Karpas-422 (cell line): ENCODE data around the gene GALNT2. TPM values are rescaled to one million over a fixed set of nuclear protein-coding genes. Genes with fewer than 3 reads are reported as not detected.

Experiments used
- DNase-seq: peaks from one replicate; pipeline ENCODE4 v3.0.0-alpha.2; 2015
- H2AFZ ChIP-seq: fragments of 200-600 bp; sonication (generic); 2 replicates; pipeline ENCODE4 v1.6.1; 2014; ENCODE audit warnings: antibody characterized with exemption, low read length, mixed read lengths
- H3K27ac ChIP-seq: fragments of 200-600 bp; sonication (generic); 2 replicates; pipeline ENCODE4 v1.5.1; 2014; ENCODE audit warnings: mild to moderate bottlenecking, low read length, moderate library complexity
- H3K27me3 ChIP-seq: fragments of 200-600 bp; sonication (generic); 2 replicates; pipeline ENCODE4 v1.6.1; 2014; ENCODE audit warnings: low read length, mixed read lengths
- H3K36me3 ChIP-seq: fragments of 200-600 bp; sonication (generic); 2 replicates; pipeline ENCODE4 v1.6.1; 2014; ENCODE audit warnings: low read length, mixed read lengths; ENCODE audit not compliant: insufficient read depth
- H3K4me1 ChIP-seq: fragments of 200-600 bp; sonication (generic); 2 replicates; pipeline ENCODE4 v1.6.1; 2014; ENCODE audit warnings: mild to moderate bottlenecking, low read length, mixed read lengths
- H3K4me2 ChIP-seq: fragments of 200-600 bp; sonication (generic); 2 replicates; pipeline ENCODE4 v1.6.1; 2014; ENCODE audit warnings: low read length, low read depth, mild to moderate bottlenecking; ENCODE audit not compliant: poor library complexity, severe bottlenecking
- H3K4me3 ChIP-seq: fragments of 200-600 bp; sonication (generic); 2 replicates; pipeline ENCODE4 v1.5.1; 2014; ENCODE audit warnings: mild to moderate bottlenecking, antibody characterized with exemption, low read length, mixed read lengths
- H3K79me2 ChIP-seq: fragments of 200-600 bp; sonication (generic); 2 replicates; pipeline ENCODE4 v1.6.1; 2014; ENCODE audit warnings: mild to moderate bottlenecking, low read length, mixed read lengths
- H3K9ac ChIP-seq: fragments of 200-600 bp; sonication (generic); 2 replicates; pipeline ENCODE4 v1.6.0; 2014; ENCODE audit warnings: low read length
- H3K9me2 ChIP-seq: fragments of 200-600 bp; sonication (generic), shearing (Covaris generic); replicated peaks from 2 replicates; pipeline ENCODE4 v1.6.0; 2014; ENCODE audit warnings: mild to moderate bottlenecking, low read length, moderate library complexity; ENCODE audit not compliant: insufficient read depth
- H3K9me3 ChIP-seq: fragments of 300-700, 200-600 bp; sonication (generic); 2 replicates; pipeline ENCODE4 v1.6.1; 2014; ENCODE audit warnings: low read length, mixed read lengths
- H4K20me1 ChIP-seq: fragments of 200-600 bp; sonication (generic); 2 replicates; pipeline ENCODE4 v1.6.1; 2014; ENCODE audit warnings: mild to moderate bottlenecking, antibody characterized with exemption, low read length, low read depth; ENCODE audit not compliant: insufficient read depth
- total RNA-seq: library from RNA; depleted of rRNA; stranded (reverse); fragments of >200 nt; shearing (Covaris generic); gene quantifications from 2 replicates; pipeline ENCODE4 v1.2.3, GENCODE V29; 2014; ENCODE audit warnings: low replicate concordance

The GALNT2 gene
- total RNA-seq, 1 experiment from 2014 or later, result 2.7 TPM

DNA sequence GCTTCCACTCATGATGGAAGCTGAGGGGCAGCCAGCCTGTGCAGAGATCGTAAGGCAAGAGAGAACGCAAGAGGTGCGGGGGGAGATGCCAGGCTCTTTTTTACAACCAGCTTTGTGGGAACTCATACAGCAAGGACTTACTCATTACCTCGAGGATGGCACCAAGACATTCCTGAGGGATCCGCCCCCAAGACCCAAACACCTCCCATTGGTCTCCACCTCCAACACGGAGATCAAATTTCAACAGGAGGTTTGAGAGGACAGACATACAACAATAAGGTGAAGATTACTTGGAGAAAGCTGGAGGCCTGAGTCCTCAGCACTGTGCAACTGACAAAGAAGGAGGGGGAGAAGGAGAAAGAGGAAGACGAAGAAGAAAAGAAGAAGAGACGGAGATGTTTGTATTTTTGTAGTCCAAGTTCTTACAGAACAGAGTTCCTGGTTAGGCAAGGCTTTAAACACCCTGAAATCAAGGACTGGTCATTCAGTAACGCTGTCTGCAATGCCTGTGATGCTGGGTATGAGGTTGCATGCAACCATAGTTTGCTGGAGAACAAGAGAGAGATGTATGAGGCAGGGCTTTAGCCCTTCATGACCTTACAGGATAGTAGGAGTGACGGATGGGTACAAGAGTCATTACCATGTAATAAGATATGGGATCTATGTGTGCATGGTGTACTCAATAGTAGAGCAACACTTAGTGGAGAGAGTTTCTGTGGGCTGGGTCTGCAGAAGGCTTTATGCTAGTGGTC is 19.7 kb upstream of the GALNT2 start:
- Histone ChIP-seq H4K20me1 (no peaks in the 10 kb centered on the region), H3K9me2 (no peaks in the 10 kb centered on the region), H3K9me3 (no peaks in the 10 kb centered on the region), H3K79me2 (no peaks in the 10 kb centered on the region), H3K27ac (no peak overlapping the region), H3K4me2 (no peak overlapping the region), H3K36me3 (no peaks in the 10 kb centered on the region), H3K4me1 (no peaks in the 10 kb centered on the region), H2AFZ (no peak overlapping the region), H3K9ac (no peak overlapping the region), H3K4me3 (no peak overlapping the region), H3K27me3 (no peaks in the 10 kb centered on the region)
- no peak for DNase-seq

DNA sequence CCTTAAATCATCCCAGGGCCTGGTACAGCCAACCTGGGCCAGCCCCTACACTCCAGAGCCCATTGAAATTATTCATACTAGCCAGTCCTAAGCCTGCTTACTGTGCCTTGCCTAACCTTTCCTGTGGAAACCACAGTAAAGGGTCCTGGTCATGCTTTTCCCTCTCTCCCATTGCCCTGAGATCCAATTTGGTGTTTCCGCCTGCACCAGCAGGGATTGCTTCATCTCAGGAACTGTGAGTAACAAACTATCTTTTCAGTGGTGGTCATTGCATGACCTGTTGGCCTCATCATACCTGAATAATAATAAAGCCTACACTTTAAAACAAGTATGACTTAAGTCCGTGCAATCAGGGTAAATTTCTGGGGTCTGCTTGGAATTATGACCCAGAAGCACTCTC is 18.7 kb upstream of the GALNT2 start:
- no peak overlapping the region for H3K4me3 ChIP-seq
- no peaks in the 10 kb centered on the region for H4K20me1 ChIP-seq
- H3K27ac ChIP-seq, result no peak overlapping the region
- no peaks in the 10 kb centered on the region for H3K27me3 ChIP-seq
- no peaks in the 10 kb centered on the region for H3K79me2 ChIP-seq
- H3K4me1 ChIP-seq, result no peaks in the 10 kb centered on the region
- H3K9me2 ChIP-seq, result no peaks in the 10 kb centered on the region
- no peak for DNase-seq
- H2AFZ ChIP-seq, result no peak overlapping the region
- H3K9ac ChIP-seq, result no peak overlapping the region
- H3K9me3 ChIP-seq, result no peaks in the 10 kb centered on the region
- no peaks in the 10 kb centered on the region for H3K36me3 ChIP-seq
- H3K4me2 ChIP-seq, result no peak overlapping the region

DNA sequence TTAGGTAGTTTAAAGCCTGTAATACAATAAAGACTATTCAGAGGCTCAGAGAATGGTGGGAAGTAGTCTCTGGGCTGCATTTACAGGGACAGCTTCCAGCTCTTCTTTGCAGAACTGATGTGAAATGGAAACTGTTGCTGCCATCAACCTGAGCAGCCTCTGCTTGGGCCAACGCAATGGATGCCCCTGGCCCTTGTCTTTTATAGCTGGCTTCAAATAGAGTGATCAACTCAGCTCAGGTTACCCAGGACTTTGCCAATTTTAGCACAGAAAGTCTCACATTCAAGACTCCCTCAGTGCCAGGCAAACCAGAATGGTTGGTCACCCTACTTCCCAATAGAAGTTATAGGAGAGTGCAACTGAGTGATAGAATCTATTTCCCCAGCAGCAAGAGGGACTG is 18.1 kb upstream of the GALNT2 start:
- Histone ChIP-seq H3K4me1 (no peaks in the 10 kb centered on the region), H3K27me3 (no peaks in the 10 kb centered on the region), H3K79me2 (no peaks in the 10 kb centered on the region), H3K9ac (no peak overlapping the region), H3K4me2 (no peak overlapping the region), H3K9me2 (no peaks in the 10 kb centered on the region), H3K4me3 (no peak overlapping the region), H4K20me1 (no peaks in the 10 kb centered on the region), H2AFZ (no peak overlapping the region), H3K36me3 (no peaks in the 10 kb centered on the region), H3K27ac (no peak overlapping the region), H3K9me3 (no peaks in the 10 kb centered on the region)
- no peak for DNase-seq

DNA sequence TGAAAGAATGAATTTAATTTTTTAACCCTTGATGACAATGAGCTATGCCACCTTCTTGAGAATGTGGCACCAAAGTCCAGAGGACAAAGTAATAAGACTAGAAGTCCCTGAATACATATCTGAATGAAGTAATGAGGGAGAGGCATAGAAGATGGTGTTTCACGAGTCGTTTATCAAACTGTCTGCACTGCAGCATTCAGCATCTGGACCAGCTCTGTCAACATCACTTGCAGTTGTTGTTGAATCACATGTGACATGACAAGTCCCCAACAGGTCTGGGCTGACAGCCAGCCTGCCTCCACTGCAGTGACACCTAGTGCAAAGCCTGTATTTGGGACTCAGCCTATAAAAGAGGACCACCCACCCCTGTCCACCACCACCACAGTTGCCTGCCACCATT is 17.3 kb upstream of the GALNT2 start:
- Histone ChIP-seq H3K4me2 (no peak overlapping the region), H4K20me1 (no peaks in the 10 kb centered on the region), H3K27ac (no peak overlapping the region), H3K4me1 (no peaks in the 10 kb centered on the region), H3K79me2 (no peaks in the 10 kb centered on the region), H3K9ac (no peak overlapping the region), H3K36me3 (no peaks in the 10 kb centered on the region), H2AFZ (no peak overlapping the region), H3K4me3 (no peak overlapping the region), H3K9me2 (no peaks in the 10 kb centered on the region), H3K9me3 (no peaks in the 10 kb centered on the region), H3K27me3 (no peaks in the 10 kb centered on the region)
- DNase-seq, result no peak

DNA sequence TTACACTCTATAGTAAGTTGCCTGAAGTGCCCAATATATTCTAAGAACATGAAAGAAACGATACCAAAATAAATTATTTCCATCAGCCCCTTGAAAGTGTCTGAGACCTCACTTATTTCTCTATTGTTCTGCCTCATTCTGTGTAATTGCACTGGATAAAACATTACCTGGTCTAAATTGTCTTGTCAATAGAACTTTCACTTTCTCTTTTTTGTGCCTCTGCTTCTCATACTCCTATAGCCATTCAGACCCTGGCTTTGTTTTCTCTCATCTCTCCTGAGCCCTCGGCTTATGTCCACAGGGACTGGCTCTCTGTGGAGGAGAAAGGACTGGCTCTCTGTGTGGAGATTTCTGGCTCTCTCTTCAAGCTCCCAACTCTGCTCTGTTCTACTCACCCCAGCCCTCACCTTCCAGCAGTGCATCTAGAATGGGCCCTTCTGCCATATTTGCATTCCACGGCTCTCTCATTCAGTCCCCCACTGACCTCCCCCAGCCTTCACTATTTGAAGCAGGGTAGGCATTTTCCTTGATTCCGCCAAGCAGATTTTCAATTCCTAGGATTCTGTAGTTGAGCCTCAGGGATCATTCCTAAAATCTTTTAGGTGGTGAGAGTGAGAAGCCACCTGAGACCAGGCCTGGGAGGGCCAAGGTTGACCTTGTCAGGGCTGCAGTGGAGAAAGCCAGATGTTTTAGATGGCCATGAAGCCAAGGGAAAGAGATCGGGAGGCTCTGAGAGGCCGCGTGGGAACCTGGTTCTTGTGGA is 15.9 kb upstream of the GALNT2 start:
- Histone ChIP-seq H3K27ac (no peak overlapping the region), H3K9me3 (no peaks in the 10 kb centered on the region), H3K4me1 (no peaks in the 10 kb centered on the region), H3K36me3 (no peaks in the 10 kb centered on the region), H3K4me3 (no peak overlapping the region), H4K20me1 (no peaks in the 10 kb centered on the region), H3K9ac (no peak overlapping the region), H3K79me2 (no peaks in the 10 kb centered on the region), H3K4me2 (no peak overlapping the region), H3K27me3 (no peaks in the 10 kb centered on the region), H2AFZ (no peak overlapping the region), H3K9me2 (no peaks in the 10 kb centered on the region)
- no peak for DNase-seq

DNA sequence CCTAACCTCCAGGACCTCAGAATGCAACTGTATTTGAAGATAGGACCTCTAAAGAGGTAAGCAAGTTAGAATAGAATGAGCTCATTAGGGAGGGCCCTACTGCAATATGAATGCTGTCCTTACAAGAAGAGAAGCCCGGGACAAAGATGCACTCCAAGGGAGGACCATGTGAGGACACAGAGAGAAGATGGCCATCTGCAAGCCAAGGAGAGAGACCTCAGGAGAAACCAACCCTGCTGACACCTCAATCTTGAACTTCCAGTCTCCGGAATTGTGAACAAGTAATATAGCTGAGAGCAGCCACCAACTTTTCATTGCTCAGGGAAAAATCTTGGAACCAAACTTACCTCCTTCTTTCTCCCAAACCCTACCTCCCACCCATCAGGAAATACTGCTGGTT is 15.0 kb upstream of the GALNT2 start:
- Histone ChIP-seq H3K27me3 (no peaks in the 10 kb centered on the region), H3K27ac (no peak overlapping the region), H3K79me2 (no peaks in the 10 kb centered on the region), H3K4me1 (no peaks in the 10 kb centered on the region), H3K9ac (no peak overlapping the region), H3K9me2 (no peaks in the 10 kb centered on the region), H3K4me2 (no peak overlapping the region), H4K20me1 (no peaks in the 10 kb centered on the region), H3K9me3 (no peaks in the 10 kb centered on the region), H3K4me3 (no peak overlapping the region), H2AFZ (no peak overlapping the region), H3K36me3 (no peaks in the 10 kb centered on the region)
- no peak for DNase-seq

DNA sequence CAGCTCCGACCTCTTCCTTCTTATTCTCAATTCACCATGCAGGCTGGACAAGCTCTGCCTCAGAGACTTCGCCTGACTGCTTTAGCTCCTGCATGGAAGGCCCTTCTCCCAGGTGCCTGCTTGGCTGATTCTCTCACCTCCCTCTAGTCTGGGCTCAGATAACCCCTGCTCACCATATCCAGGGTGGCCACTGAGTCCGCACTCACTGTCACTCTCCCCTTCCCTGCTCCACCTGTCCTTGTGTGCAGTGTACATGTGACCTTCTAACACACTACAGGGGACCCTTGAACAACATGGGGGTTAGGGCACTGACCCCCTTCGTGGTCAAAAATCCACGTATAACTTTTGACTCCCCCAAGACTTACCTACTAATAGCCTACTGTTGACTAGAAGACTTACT is 14.4 kb upstream of the GALNT2 start:
- no peaks in the 10 kb centered on the region for H3K27me3 ChIP-seq
- no peak overlapping the region for H3K9ac ChIP-seq
- DNase-seq, result no peak
- H3K9me3 ChIP-seq, result no peaks in the 10 kb centered on the region
- no peaks in the 10 kb centered on the region for H3K79me2 ChIP-seq
- H2AFZ ChIP-seq, result no peak overlapping the region
- no peaks in the 10 kb centered on the region for H4K20me1 ChIP-seq
- H3K4me1 ChIP-seq, result no peaks in the 10 kb centered on the region
- no peak overlapping the region for H3K4me3 ChIP-seq
- no peaks in the 10 kb centered on the region for H3K36me3 ChIP-seq
- H3K4me2 ChIP-seq, result no peak overlapping the region
- H3K9me2 ChIP-seq, result no peaks in the 10 kb centered on the region
- no peak overlapping the region for H3K27ac ChIP-seq

DNA sequence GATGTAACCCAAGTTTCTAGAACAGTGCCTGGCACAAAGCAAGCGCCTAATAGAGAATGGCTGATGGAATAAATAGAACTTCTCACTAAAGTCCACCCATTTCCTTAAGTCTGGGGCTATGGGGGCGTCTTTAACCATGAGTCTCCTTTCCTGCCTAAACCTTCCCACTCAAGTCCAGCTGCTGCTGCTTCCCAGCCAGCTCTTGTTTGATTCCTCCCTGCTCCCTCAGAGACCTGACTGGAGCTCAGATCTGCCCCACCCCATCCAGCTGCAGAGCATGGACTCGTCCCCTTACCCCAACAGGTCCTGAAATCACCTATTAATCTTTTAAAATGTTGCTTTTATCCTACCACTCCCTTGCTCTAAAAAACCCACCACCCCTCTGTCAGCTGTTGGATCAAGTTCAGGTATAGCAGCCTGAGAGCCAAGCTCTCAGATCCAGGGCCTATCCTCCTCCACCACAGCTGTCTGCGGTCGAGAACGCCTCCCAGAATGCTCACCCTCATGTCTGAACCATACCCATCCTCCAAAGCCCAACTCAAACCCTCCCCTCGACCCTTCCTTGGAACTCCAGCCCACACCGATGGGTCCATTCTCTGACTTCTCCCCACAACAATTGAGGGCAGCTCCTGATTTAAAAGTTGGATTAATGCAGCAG is 12.8 kb upstream of the GALNT2 start:
- Histone ChIP-seq H3K27me3 (no peaks in the 10 kb centered on the region), H3K79me2 (no peaks in the 10 kb centered on the region), H4K20me1 (no peaks in the 10 kb centered on the region), H3K9ac (no peak overlapping the region), H3K9me2 (no peaks in the 10 kb centered on the region), H2AFZ (no peak overlapping the region), H3K4me3 (no peak overlapping the region), H3K9me3 (no peaks in the 10 kb centered on the region), H3K27ac (no peak overlapping the region), H3K4me2 (no peak overlapping the region), H3K36me3 (no peaks in the 10 kb centered on the region), H3K4me1 (no peaks in the 10 kb centered on the region)
- DNase-seq, result no peak
